HG03469 (cell line): ENCODE results near the gene RTN4.
"Not testable (repeated sequence)": the region's sequence is repeated elsewhere in the genome, so short reads cannot be mapped to it uniquely, and the experiment has no call there.

Source experiments
- ATAC-seq: cut with Tn5 transposase; IDR thresholded peaks from one replicate; pipeline ENCODE4 v1.9.1; 2021; ENCODE audit warnings: mild to moderate bottlenecking, moderate library complexity, moderate number of reproducible peaks; ENCODE audit not compliant: unreplicated experiment

Gene RTN4, protein sequence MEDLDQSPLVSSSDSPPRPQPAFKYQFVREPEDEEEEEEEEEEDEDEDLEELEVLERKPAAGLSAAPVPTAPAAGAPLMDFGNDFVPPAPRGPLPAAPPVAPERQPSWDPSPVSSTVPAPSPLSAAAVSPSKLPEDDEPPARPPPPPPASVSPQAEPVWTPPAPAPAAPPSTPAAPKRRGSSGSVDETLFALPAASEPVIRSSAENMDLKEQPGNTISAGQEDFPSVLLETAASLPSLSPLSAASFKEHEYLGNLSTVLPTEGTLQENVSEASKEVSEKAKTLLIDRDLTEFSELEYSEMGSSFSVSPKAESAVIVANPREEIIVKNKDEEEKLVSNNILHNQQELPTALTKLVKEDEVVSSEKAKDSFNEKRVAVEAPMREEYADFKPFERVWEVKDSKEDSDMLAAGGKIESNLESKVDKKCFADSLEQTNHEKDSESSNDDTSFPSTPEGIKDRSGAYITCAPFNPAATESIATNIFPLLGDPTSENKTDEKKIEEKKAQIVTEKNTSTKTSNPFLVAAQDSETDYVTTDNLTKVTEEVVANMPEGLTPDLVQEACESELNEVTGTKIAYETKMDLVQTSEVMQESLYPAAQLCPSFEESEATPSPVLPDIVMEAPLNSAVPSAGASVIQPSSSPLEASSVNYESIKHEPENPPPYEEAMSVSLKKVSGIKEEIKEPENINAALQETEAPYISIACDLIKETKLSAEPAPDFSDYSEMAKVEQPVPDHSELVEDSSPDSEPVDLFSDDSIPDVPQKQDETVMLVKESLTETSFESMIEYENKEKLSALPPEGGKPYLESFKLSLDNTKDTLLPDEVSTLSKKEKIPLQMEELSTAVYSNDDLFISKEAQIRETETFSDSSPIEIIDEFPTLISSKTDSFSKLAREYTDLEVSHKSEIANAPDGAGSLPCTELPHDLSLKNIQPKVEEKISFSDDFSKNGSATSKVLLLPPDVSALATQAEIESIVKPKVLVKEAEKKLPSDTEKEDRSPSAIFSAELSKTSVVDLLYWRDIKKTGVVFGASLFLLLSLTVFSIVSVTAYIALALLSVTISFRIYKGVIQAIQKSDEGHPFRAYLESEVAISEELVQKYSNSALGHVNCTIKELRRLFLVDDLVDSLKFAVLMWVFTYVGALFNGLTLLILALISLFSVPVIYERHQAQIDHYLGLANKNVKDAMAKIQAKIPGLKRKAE

DNA sequence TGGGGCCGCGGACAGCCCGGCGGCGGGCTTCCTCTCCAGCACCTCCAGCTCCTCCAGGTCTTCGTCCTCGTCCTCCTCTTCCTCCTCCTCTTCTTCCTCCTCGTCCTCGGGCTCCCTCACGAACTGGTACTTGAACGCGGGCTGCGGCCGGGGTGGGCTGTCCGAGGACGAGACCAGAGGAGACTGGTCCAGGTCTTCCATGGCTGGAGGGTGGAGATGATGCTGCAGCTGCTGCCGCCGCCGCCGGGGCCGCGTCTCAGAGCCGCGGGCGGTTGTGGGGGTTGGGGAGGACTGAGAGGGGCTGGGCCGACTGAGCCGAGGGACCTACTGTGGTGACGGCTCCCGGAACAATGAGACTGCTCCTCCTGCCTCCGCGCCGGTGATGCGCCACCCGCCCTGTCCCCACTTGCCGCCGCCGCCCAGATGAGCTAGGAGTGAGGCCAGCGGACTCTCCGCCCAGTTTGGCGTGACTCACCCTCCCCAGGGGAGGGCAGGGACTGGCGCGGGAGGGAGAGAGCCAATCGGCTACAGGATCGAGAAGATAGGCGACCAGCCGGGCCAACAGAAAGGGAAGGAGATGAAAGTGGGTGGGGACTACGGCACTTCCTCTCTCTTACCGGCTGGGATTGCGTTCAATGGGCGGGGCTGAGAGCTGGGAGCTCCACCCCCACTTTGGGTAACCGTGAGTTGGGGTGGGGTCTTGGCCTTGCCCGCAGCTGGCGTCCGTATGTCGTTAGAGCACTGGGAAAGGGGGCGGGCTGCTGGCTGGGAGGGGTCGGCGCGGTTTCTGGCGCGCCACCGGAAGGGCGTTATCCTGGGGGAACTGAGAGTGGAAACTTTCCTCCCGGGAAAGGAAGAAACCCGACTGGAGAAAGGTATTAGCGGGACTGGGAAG, at the start of gene RTN4:
Gene RTN4, minus strand, starts transcription at position 352 of the 895 bp plus-strand sequence. Its CDS starts 151 bp downstream, at position 201.
- ATAC-seq = peak; percentile 64

DNA sequence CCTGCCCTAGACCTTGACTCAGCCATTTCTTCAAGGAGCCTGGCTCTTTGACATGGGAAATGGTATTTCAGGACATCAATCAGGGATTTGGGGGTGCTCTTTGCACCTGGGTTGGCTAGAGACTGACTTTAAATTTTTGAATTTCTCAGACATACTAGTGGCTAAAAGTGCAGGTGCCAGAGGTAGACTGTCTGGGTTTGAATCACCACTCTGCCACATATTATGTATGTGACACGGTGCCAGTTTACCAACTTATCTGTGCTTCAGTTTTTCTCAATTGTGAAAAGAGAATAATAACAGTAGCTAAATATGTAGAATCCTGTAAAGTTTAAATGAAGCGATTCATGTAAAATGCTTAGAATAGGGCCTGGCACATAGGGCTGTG, 49.2 kb upstream of the RTN4 start:
- no peak for ATAC-seq

DNA sequence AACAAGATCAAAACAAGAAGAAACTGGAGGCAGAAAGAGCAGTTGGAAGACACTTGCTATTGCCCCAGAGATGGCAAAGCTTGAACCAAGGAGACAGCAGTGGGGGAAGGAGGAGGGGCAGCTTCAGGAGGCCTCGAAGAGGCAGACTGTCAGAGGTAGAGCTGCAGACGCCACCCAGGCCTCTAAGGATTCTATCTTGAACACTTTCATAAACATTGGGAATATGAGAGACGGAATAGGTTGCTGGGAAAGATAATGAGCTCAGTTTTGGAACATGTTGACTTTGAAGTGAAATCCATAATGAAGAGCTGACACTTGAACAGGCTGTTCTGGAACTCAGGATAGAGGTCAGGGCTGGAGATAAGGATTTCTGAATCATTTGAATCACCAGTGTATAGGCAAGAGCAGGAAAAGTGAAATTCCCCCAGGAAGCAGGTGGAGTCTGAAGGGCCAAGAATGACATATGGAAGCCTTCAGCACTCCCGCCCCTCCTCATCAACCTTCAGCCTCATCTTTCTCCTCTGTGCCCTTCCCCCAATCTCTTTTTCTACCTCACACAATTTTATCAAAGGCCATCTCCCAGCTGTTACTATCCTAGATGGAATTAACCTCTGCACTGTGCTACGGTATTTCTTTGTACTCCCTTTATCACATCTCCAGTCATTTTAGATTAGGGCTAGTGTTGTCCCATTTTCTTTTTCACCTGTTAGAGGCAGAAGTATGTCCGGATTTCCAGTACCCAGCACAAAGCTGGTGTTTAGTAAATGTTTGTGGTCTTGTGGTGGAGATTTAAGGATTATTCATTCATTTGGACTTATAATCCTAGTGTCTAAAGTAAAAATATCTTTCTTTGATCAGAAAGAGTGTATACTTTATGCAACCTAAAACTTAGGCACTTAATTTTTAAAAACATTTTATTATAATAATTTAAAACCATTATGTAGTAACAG, 47.5 kb upstream of the RTN4 start:
- no peak for ATAC-seq

DNA sequence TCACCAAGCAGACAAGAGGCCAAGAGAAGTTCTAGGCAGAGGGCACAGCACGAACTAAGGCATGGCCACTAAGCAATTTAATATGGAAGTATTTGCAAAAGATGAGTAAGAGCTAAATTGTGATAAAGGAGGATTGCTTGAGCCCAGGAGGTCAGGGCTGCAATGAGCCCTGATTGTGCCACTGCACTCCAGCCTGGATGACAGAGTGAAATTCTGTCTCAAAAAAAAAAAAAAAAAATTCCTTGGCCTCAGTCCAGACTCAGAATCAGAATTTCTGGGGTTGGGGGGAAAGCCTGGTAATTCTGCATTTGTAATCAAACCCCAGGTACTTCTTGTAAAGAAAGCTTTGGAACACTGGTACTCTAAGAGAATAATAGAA, 46.8 kb upstream of the RTN4 start:
- ATAC-seq = no peak

DNA sequence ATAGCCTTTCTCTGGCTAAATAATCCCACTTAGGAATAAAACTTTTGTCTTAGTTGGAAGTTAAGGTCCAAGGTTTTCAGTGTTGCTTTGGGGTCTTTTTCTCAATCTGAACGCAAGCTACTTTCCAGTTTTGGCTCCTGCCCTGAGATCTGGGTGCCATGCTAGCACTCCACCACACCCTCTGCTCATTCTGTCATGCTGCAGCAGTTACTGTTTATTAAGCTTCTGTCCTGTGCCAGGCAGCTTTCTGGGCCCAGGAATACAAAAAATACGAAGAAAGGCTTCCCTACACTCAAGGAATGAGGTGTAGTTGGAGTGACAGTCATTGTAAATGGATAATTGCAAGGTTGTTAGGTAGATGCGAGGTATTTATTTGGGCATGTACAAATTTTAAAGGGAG, 46.3 kb upstream of the RTN4 start:
- ATAC-seq = no peak

DNA sequence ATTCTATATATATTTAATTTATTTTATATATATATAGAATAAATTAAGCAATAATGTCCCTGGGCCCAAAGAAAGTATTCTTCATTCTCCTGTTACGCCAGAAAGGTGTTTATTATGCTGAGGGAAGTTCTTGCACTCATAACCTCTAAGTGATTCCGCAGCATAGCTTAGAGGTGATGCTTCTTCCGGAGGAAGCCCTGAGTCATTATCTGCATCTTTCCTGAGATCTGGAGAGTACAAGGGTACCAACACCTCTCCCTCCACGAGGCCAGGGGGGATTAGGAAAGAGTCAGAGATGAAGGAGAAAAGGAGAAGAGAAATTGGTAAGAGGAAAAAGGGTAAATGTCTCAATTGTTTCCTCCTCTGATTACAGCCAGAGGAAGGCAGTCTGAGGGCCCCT, 43.1 kb upstream of the RTN4 start:
- no peak for ATAC-seq

DNA sequence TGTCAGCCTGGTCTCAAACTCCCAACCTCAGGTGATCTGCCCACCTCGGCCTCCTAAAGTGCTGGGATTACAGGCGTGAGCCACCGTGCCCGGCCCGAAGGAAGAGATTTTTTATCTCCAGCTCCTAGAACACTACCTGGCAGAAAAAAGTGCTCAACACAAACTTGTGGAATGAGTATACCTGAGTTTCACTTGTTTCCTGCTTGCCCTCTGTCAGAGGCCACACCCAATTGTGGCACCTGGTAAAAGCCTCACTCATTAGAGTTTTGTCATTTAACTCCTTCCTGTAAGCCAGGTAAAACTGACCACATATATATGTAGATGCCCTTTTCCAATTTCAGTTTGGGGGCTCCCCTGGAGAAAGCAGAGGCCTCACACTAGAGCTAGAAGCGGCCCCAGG, 42.2 kb upstream of the RTN4 start:
- ATAC-seq = no peak

DNA sequence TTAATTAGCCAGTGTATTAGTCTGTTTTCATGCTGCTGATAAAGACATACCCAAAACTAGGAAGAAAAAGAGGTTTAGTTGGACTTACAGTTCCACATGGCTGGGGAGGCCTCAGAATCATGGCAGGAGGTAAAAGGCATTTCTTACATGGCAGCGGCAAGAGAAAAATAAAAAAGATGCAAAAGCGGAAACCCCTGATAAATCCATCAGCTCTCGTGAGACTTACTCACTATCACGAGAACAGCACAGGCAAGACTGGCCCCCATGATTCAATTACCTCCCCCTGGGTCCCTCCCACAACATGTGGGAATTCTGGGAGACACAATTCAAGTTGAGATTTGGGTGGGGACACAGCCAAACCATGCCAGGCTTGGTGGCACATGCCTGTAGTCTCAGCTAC, 41.4 kb upstream of the RTN4 start:
- not testable (repeated sequence) for ATAC-seq

DNA sequence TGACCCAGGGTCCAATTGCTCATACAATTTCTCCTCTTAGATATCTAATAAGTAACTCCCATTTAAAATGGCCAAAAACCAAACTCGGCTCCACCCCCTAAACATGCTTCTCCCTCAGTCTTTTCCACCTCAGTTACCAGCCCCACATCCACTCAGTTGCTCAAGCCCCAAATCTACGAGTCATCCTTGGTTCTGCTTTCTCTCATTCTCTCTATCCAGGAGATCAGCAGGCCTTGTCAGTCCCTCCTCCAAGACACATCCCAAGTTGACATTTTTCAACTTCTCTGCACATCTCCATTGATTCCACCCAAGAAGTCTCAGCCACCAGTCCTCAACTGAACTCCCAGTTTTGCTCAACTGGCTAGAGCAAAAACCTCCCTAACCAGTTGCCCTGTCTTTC, 40.5 kb upstream of the RTN4 start:
- ATAC-seq = no peak

DNA sequence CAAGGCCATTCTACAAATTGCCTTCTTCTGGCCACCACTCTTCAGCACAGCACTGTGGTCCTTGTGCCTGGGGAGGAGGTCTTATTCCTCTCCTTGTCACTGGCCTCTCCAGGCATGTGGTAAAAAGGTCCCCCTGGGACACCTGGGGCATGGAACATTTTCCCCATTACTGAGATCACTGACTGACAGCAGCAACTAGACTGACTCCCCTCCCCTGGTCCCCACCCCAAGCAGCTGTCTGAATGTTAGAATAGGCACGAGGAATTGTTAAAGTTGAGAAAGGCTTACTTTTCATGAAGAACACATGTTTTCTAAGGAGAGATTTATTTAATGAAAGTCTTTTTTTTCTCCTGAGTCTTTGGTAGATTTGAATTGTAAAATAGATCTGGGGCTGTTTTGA, 39.5 kb upstream of the RTN4 start:
- ATAC-seq = no peak

DNA sequence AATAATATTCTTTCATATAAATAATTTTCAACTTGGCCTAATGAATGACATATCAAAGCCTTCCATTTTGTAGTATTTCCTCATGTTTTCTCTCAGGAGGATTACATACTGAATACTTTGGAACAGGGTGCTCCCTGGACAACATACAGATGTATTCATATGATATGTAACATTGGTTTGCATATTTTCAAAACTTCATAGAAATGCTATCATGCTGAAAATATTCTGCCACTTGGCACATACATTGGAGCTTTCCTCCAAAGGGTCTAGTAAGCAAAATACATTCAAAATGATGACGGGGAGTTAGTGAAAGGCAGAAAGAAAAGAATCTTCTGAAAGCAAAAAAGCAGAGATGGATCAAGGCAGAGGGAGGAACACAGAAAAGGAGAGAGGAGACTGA, 38.1 kb upstream of the RTN4 start:
- ATAC-seq = no peak

DNA sequence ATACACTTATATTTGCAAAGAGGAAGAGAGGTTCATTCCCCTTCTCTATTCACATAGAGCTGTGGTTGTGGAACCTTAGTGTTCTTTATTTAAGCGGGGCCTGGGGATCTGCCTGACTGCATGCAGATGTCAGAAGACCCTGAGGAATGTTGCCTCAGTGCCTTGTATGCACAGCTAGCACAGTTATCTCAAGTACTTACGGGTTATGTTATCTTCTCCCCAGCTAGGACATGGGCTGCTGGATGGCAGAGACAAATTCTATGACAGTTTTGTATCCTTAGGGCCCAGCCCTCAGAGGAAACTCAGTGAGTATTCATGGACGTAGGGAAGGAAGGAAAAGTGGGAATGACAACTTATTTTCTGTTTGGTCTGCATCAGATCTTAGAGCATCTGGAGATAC, 37.7 kb upstream of the RTN4 start:
- ATAC-seq = no peak

DNA sequence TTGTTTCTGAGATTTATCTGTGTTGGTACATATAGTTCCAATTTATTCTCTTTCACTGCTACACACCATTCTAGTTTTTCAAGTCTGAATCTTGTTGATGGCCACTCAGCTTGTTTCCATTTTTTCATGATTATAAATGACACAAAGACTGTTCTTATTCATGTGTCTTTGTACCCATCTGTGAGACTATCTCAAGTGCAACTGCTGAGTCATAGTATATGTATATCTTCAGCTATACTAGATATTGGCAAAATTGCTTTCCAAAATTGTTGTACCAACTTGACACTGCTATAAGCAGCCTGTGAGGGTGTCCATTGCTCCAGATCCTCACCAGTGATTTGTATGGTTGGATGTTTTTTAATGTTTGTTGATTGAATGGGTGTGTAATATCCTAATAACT, 37.2 kb upstream of the RTN4 start:
- no peak for ATAC-seq

DNA sequence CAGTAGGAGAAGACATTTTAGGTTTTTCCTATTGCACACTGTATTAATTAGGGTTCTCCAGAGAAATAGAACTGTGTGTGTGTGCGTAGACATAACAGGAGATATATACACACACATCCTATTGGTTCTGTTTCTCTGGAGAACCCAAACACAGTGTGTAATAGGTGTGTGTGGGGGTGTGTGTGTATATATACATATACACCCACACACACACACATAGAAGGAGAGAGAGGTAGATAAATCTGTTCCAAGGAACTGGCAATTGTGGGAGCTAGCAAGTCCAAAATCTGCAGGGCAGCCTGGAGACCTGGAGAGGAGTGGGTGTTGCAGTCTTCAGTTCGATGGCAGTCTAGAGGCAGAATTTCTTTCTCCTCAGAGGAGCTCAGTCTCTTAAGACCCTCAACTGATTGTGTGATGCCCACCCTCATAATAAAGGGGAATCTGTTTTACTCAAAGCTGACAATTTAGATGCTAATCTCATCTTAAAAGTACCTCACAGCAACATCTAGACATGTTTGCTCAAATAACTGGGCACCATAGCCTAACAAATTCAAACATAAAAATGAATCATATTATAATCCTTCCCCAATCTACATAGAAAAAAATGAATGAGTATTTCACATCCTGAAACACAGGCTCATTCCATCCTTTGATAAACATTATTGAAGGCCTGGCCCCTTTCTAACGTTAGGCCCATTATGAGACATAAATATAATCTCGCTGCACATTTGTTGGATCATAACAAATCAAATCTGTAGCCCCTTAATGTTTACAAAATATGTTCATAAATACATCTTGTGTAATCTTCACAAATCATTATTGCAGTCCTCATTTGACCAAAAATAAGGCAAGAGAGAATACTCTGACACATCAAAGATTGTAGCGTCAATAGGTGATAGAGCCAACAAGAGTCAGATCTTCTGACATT, 35.1 kb upstream of the RTN4 start:
- no peak for ATAC-seq

DNA sequence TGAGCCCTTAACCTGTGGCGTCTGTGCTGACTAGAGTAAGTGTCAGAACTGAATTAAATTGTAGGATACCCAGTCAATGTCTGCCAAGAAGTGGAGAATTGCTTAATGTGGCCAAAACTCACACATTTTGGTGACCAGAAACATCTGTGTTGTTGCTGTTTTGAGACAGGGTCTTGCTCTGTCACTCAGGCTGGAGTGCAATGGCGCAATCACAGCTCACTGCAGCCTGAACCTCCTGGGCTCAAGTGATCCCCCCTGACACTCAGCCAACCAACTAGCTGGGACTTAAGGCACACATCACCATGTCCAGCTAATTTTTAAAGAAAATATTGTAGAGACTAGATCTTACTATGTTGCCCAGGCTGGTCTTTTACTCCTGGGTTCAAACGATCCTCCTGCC, 34.4 kb upstream of the RTN4 start:
- ATAC-seq = no peak

DNA sequence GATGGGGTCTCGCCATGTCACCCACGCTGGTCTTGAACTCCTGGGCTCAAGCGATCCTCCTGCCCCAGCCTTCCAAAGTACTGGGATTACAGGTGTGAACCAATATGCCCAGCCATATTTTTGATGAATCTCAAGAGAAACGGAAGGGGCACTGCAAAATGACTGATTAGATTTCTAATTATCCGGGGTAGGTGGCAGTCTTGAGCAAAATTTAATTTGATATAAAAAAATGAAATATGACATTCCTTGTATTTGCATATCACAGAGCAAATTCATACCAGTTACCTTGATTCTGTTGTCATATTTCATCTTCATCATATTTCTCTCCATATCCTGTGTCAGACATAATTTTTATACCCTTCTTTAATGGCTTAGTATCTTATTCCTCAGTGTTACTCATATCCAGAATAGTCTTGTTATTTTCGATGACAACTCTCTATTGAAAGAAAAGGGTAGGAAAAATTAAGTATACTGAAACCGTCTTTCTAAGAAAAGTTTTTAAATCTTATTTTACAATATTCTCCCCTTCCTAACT, 30.0 kb upstream of the RTN4 start:
- no peak for ATAC-seq

DNA sequence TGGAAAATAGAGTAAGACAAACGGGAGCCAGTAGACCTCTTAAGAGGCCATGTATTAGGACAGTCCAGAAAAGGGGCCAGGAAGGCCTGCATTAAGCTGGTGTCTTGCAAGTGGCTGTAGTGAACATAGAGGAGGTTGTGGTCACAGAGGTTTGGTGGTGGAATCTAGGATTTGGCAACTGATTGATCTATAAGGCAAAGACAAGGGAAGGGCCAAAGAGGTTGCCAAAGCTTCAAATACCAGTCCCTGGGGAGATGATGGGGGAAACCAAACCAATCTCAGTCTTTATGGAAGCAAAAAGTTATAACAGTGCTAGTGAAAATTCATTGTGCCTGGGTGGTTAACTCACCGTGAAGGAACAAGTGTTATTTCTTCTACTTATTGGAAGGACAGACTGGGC, 28.7 kb upstream of the RTN4 start:
- no peak for ATAC-seq

DNA sequence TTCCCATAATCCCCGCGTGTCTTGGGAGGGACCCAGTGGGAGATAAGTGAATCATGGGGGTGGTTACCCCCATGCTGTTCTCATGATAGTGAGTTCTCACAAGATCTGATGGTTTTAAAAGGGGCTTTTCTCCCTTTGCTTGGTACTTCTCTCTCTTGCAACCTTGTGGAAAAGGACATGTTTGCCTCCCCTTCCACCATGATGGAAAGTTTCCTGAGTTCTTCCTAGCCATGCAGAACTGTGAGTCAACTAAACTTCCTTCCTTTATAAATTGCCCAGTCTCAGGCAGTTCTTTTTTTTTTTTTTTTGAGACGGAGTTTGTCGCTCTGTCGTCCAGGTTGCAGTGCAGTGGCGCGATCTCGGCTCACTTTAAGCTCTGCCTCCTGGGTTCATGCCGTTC, 26.5 kb upstream of the RTN4 start:
- ATAC-seq = no peak
